Pancreas (tissue), 10 donors: ENCODE data around the gene POU3F2. TPM values are rescaled to one million over a fixed set of nuclear protein-coding genes. Genes with fewer than 3 reads are reported as not detected.

Source experiments
- ATAC-seq, 4 donors: fragments of 200-7000 bp; cut with Tn5 transposase; one replicate each; pipeline versions ENCODE4 v1.8.0 to v1.9.1; 2020; ENCODE audit warnings: mild to moderate bottlenecking in 4 of 4, moderate library complexity in 4 of 4
- DNase-seq, 6 donors: peaks; one replicate each; pipeline ENCODE4 v3.0.0-alpha.2; 2020
- FAIRE-seq: peaks from 2 replicates; lab custom pipeline; 2012; peaks lifted over from hg19 to GRCh38; lab: Jason Lieb, UNC
- H3K27ac ChIP-seq, 4 donors: fragments of 200-600 bp; sonication (generic); 1 replicate in 3 of 4; 2 replicates in 1 of 4; pipeline versions ENCODE4 v1.5.0 to v1.8.0; 2020
- H3K27me3 ChIP-seq, 4 donors: fragments of 200-600 bp; one replicate each; pipeline ENCODE4 v1.8.0; 2021
- H3K36me3 ChIP-seq, 3 donors: fragments of 200-600 bp; sonication (generic) in 1 of 3; one replicate each; pipeline versions ENCODE4 v1.5.0 to v1.8.0; 2020 to 2021
- H3K4me1 ChIP-seq, 3 donors: fragments of 200-600 bp; one replicate each; pipeline ENCODE4 v1.8.0; 2021
- H3K4me3 ChIP-seq, 4 donors: fragments of 200-600 bp; sonication (generic) in 2 of 4; one replicate each; pipeline versions ENCODE4 v1.5.0 to v1.8.0; 2020 to 2021
- H3K9me3 ChIP-seq, 4 donors: fragments of 200-600 bp; one replicate each; pipeline ENCODE4 v1.8.0; 2021
- WGBS, 2 donors: extraction: QIAGEN DNeasy Blood & Tissue Kit; methylation state at CpG; one replicate each; pipeline ENCODE4 v1.1.7; 2013; 5-methylcytosine and 5-hydroxymethylcytosine counted together
- intact Hi-C, 3 donors: fragments of 100-400 bp; cut with DNase I; formaldehyde crosslinking; loops; one replicate each; pipeline versions ENCODE4 v1.11.1 to v1.14.2; 2022
- polyA plus RNA-seq, 2 donors: library from polyadenylated mRNA; stranded (reverse); fragments of 200-250 nt; gene quantifications; one replicate each; pipeline ENCODE4 v1.2.3, GENCODE V29; 2013
- total RNA-seq, 6 donors: library from RNA; stranded (reverse); fragmentation: NEBNext Ultra II Directional in 4 of 6; extraction: Animal tissue kit (Norgen Biotek cat#: 25700) in 4 of 6; gene quantifications; one replicate each; pipeline versions ENCODE4 v1.2.1 to v1.2.4, GENCODE V29; 2021 to 2023
- TF ChIP-seq, protein P1 (sequence below), 4 donors: fragments of 200-600 bp; sonication (generic) in 3 of 4; IDR thresholded peaks; one replicate each; pipeline versions ENCODE4 v1.5.0 to v1.8.0; 2021; ENCODE audit warnings: antibody characterized with exemption in 4 of 4
- donor health status: healthy with polysubstance abuse.
- donor health status: DM: no; HTN: no; CAD: no; lungs with moderate emphysema.
- donor health status: DM: no; HTN: no; CAD: no.
- donor health status: control.
- donor health status: control.
- donor health status: Bipolar disorder and iron deficiency.
- donor health status: DM: yes; HTN: yes; CAD: no.
- donor health status: DM: no; HTN: no; CAD: no.
- donor health status: DM: no; HTN: no; CAD: no.
- donor health status: DM: yes; HTN: yes; CAD: no.

POU3F2 gene
- total and polyA plus RNA-seq, 8 donors, result not detected

DNA sequence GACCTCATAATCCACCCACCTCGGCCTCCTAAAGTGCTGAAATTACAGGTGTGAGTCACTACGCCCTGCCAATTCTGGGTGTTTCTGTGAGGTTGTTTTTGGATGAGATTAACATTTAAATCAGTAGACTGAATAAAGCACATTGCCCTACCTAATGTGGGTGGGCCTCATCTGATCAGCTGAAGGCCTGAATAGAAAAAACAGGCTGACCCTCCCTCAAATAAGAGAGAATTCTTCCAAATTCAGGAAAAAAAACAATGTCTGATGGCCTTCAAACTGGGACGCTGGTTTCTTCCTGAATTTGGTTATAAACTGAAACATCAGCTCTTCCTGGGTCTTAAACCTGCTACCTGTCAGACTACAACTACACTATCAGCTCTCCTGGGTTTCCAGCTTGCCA, 51.0 kb downstream of the POU3F2 start:
- no peak overlapping the region for H3K27ac ChIP-seq
- DNase-seq, result no peak
- H3K36me3 ChIP-seq, result peaks cover 0 to 8% (median 0%) of the 10 kb centered on the region in 3 donors
- 95 to 100% methylated on average over 3 of the region's 3 CpGs for WGBS, 2 donors
- TF ChIP-seq, protein P1, sequence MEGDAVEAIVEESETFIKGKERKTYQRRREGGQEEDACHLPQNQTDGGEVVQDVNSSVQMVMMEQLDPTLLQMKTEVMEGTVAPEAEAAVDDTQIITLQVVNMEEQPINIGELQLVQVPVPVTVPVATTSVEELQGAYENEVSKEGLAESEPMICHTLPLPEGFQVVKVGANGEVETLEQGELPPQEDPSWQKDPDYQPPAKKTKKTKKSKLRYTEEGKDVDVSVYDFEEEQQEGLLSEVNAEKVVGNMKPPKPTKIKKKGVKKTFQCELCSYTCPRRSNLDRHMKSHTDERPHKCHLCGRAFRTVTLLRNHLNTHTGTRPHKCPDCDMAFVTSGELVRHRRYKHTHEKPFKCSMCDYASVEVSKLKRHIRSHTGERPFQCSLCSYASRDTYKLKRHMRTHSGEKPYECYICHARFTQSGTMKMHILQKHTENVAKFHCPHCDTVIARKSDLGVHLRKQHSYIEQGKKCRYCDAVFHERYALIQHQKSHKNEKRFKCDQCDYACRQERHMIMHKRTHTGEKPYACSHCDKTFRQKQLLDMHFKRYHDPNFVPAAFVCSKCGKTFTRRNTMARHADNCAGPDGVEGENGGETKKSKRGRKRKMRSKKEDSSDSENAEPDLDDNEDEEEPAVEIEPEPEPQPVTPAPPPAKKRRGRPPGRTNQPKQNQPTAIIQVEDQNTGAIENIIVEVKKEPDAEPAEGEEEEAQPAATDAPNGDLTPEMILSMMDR (IDR thresholded peaks at IDR 0.05), result no peak
- intact Hi-C loops, result no loop called here
- H3K27me3 ChIP-seq, result no peaks in the 10 kb centered on the region
- FAIRE-seq, result no peak
- H3K4me1 ChIP-seq, result no peaks in the 10 kb centered on the region
- no peaks in the 10 kb centered on the region for H3K9me3 ChIP-seq
- no peak for ATAC-seq
- H3K4me3 ChIP-seq, result no peak overlapping the region

DNA sequence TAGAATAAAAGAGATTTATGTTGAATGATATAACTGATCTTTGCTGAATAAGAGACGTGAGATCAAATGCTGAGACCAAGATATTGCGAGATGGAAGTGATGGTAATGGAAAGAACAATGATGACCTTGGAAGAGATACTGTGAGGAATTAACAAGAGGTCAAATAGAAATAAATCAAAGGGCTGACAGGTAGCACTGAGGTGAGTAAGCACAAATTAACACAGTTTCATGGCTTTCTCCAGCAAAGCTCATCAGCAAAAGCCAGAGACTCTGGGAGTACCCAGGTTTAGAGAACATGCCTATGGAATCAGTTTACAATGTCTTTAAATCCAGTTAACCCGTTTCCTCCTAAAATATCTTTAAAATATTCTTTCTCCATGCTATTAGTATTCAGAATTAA, 53.3 kb downstream of the POU3F2 start:
- no peaks in the 10 kb centered on the region for H3K4me1 ChIP-seq
- FAIRE-seq, result no peak
- no peak for DNase-seq
- no peak overlapping the region for H3K4me3 ChIP-seq
- H3K27me3 ChIP-seq, result no peaks in the 10 kb centered on the region
- H3K9me3 ChIP-seq, result no peaks in the 10 kb centered on the region
- intact Hi-C loops, result no loop called here
- TF ChIP-seq, protein P1 (IDR thresholded peaks at IDR 0.05), result no peak
- 93 to 96% methylated on average over 3 of the region's 3 CpGs for WGBS, 2 donors
- H3K36me3 ChIP-seq, result peaks cover 0 to 8% (median 0%) of the 10 kb centered on the region in 3 donors
- no peak overlapping the region for H3K27ac ChIP-seq
- no peak for ATAC-seq

Other genes with a start within 250 kb of the POU3F2 start
- gene FBXL4, start 113.4 kb downstream of the POU3F2 start, total RNA-seq, result 10 to 100 TPM in 5 of 6 donors, 1 to 10 TPM in 1; 9.0 to 16.9 (median 11.4) TPM
- gene FBXL4, start 113.4 kb downstream of the POU3F2 start, polyA plus RNA-seq, result 1 to 10 TPM; 2.6 to 5.3 TPM